NB4 (cell line): ENCODE measurements around the gene MS4A7.
"Not testable (repeated sequence)": the region's sequence is repeated elsewhere in the genome, so short reads cannot be mapped to it uniquely, and the experiment has no call there.

Experiments
- DNase-seq: peaks from one replicate; pipeline ENCODE4 v3.0.0; 2010; ENCODE audit warnings: low read depth
- H3K4me3 ChIP-seq: one replicate; pipeline ENCODE4 v1.5.1; 2011; ENCODE audit warnings: mild to moderate bottlenecking, low read depth, low read length, moderate library complexity
- MYC ChIP-seq: IDR thresholded peaks from 2 replicates; pipeline ENCODE4 v1.6.1; 2011; ENCODE audit warnings: low read depth, low read length
- POLR2A ChIP-seq: IDR thresholded peaks from 2 replicates; pipeline ENCODE4 v1.6.1; 2011; ENCODE audit warnings: mild to moderate bottlenecking; ENCODE audit not compliant: insufficient read length; ENCODE audit errors: extremely low read depth
- TF ChIP-seq, protein P1 (sequence below): IDR thresholded peaks from one replicate; pipeline ENCODE4 v1.5.1; 2012; ENCODE audit warnings: low read depth, low read length
- TF ChIP-seq, protein P2 (sequence below): IDR thresholded peaks from 2 replicates; pipeline ENCODE4 v1.6.1; 2011; ENCODE audit warnings: low read depth, low read length

MS4A7 gene

GRCh38 chr11:60357771-60358170 lies 20.6 kb upstream of the MS4A7 start:
- TF ChIP-seq POLR2A, result no peak
- no peak for TF ChIP-seq MYC
- TF ChIP-seq, protein P1, sequence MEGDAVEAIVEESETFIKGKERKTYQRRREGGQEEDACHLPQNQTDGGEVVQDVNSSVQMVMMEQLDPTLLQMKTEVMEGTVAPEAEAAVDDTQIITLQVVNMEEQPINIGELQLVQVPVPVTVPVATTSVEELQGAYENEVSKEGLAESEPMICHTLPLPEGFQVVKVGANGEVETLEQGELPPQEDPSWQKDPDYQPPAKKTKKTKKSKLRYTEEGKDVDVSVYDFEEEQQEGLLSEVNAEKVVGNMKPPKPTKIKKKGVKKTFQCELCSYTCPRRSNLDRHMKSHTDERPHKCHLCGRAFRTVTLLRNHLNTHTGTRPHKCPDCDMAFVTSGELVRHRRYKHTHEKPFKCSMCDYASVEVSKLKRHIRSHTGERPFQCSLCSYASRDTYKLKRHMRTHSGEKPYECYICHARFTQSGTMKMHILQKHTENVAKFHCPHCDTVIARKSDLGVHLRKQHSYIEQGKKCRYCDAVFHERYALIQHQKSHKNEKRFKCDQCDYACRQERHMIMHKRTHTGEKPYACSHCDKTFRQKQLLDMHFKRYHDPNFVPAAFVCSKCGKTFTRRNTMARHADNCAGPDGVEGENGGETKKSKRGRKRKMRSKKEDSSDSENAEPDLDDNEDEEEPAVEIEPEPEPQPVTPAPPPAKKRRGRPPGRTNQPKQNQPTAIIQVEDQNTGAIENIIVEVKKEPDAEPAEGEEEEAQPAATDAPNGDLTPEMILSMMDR, result no peak
- no peak for DNase-seq
- H3K4me3 ChIP-seq, result no peak overlapping the region

DNA sequence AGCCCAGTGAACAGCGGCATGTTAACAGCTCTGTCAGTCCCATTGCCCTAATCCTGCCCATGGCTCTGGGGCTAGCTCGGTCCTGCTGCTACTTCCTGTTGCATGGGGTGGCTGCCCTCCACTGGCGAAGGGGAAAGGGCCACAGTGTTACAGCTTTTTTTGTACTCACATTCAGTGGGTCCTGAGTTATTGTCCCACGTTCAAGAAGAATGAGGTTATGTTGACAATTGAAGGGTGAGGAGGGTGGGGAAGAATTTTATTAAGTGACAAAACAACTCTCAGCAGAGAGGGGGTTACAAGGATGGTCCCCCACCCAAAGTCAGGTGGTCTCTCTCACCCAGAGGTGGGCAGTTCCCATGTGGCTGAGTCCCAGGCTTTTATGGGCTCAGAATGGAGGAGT lies 17.7 kb upstream of the MS4A7 start:
- H3K4me3 ChIP-seq, result no peak overlapping the region
- DNase-seq, result no peak
- TF ChIP-seq, protein P2, sequence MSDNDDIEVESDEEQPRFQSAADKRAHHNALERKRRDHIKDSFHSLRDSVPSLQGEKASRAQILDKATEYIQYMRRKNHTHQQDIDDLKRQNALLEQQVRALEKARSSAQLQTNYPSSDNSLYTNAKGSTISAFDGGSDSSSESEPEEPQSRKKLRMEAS, result no peak
- no peak for TF ChIP-seq MYC
- TF ChIP-seq POLR2A, result no peak
- TF ChIP-seq, protein P1, result no peak

DNA sequence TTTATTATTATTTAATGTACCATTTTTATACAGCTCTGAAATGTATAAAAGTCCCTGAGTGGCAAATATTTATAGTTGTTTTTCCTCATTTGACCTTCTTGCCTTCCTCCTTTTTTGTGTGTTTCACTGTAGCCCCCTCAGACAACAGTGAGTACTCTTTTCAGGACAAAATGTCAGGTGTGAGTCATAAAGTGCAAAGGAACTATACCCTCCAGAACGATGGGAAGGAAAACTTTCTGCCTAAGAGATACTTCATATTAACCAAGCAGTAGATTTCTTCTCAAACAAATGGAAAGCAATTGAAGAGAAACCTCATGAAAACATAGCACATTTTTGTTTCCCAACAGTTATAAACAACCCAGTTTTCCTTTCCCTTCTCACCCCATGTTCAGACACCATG lies 16.1 kb upstream of the MS4A7 start:
- TF ChIP-seq POLR2A, result no peak
- TF ChIP-seq, protein P2, result no peak
- TF ChIP-seq, protein P1, result no peak
- TF ChIP-seq MYC, result no peak

GRCh38 chr11:60363542-60364470 lies 14.5 kb upstream of the MS4A7 start:
- peak overlapping the region; percentile 27 for H3K4me3 ChIP-seq
- peak; percentile 86 for DNase-seq
- TF ChIP-seq, protein P2, result peak; percentile 52
- no peak for TF ChIP-seq POLR2A
- TF ChIP-seq, protein P1, result peak; percentile 64
- TF ChIP-seq MYC, result peak; percentile 42; the same call in 1 of the 2 replicates

More for the DNA sequence above, 16.1 kb upstream of the MS4A7 start:
- no peak for DNase-seq
- H3K4me3 ChIP-seq, result no peak overlapping the region

- DNase-seq, H3K4me3 ChIP-seq: not testable (repeated sequence)
These were observed 11.9 kb upstream of the MS4A7 start for GRCh38 chr11:60366262-60366904.

DNA sequence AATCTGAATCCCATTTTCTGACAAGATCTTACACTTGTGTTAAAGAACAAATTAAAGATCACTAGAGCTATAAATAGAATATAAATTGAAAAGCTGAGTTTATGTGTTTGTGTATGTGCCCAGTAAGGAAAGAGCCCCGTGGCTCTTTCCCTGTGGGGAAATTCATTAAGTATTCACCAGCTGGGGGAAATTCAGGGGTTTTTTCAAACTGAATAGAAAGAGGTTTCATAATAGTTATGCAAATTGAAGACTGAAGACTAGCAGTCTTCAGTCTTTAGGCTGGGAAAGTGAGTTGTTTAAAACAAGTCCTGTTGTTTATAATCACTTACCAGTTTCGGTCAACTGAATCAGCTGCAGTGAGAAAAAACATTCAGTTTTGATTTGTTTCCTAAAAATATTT lies 11.3 kb upstream of the MS4A7 start:
- no peak overlapping the region for H3K4me3 ChIP-seq
- TF ChIP-seq, protein P1, result no peak
- TF ChIP-seq, protein P2, result no peak
- TF ChIP-seq MYC (no peak), POLR2A (no peak)
- DNase-seq, result peak; percentile 47
